IMR-90 (cell line): ENCODE measurements around the gene PDGFD. TPM values are rescaled to one million over a fixed set of nuclear protein-coding genes. Genes with fewer than 3 reads are reported as not detected.
A peak's percentile ranks its signal among the peaks of the same experiment; 100 is the strongest.

Experiments used
- ATAC-seq: fragments of 200-7000 bp; cut with Tn5 transposase; 2 replicates; pipeline ENCODE4 v1.9.1; 2020; ENCODE audit warnings: low read depth, mild to moderate bottlenecking, moderate library complexity
- BruUV-seq: library from RNA; stranded (reverse); fragments of 400-500 nt; replicated peaks from 2 replicates; lab custom pipeline; 2021; lab: Mats Ljungman, UMichigan
- CTCF ChIA-PET: fragments of 300-600 bp; formaldehyde crosslinking; extraction: SDS; loops from one replicate; lab custom pipeline; 2021; ENCODE audit warnings: antibody characterized with exemption; lab: Yijun Ruan, JAX
- POLR2A ChIA-PET: fragments of 300-600 bp; sonication (Branson Sonifier 250); formaldehyde crosslinking; loops from one replicate; lab custom pipeline; 2022; ENCODE audit warnings: antibody characterized with exemption; ENCODE audit not compliant: unreplicated experiment; lab: Charles Lee
- DNase-seq: peaks from one replicate; pipeline ENCODE4 v3.0.0; 2013
- H2AFZ ChIP-seq: replicated peaks from 2 replicates; pipeline ENCODE3; 2013; ENCODE audit warnings: low read length, mild to moderate bottlenecking; ENCODE audit not compliant: poor library complexity
- H2AK5ac ChIP-seq: 2 replicates; pipeline ENCODE4 v1.6.1; 2013; ENCODE audit warnings: low read depth, low read length, inconsistent platforms
- H2AK9ac ChIP-seq: replicated peaks from 2 replicates; pipeline ENCODE3; 2013; ENCODE audit warnings: mild to moderate bottlenecking, low read depth, low read length, moderate library complexity; ENCODE audit not compliant: poor library complexity
- H2BK120ac ChIP-seq: 2 replicates; pipeline ENCODE4 v1.6.1; 2013; ENCODE audit warnings: low read depth, low read length, inconsistent platforms
- H2BK15ac ChIP-seq: 3 replicates; pipeline ENCODE4 v1.6.1; 2013; ENCODE audit warnings: low read depth, low read length, inconsistent platforms
- H2BK20ac ChIP-seq: 2 replicates; pipeline ENCODE4 v1.6.1; 2013; ENCODE audit warnings: low read depth, mild to moderate bottlenecking, inconsistent platforms, low read length, moderate library complexity
- H2BK5ac ChIP-seq: 2 replicates; pipeline ENCODE4 v1.6.1; 2013; ENCODE audit warnings: mild to moderate bottlenecking, low read depth, low read length, inconsistent platforms; ENCODE audit not compliant: poor library complexity, severe bottlenecking
- H3K14ac ChIP-seq: replicated peaks from 2 replicates; pipeline ENCODE4 v1.6.1; 2013; ENCODE audit warnings: low read depth, low read length, inconsistent platforms
- H3K18ac ChIP-seq: 2 replicates; pipeline ENCODE4 v1.6.1; 2013; ENCODE audit warnings: low read depth, low read length, control low read depth
- H3K23ac ChIP-seq: 2 replicates; pipeline ENCODE4 v1.6.1; 2013; ENCODE audit warnings: low read depth, low read length, inconsistent platforms
- H3K27ac ChIP-seq: 2 replicates; pipeline ENCODE4 v1.5.1; 2013; ENCODE audit warnings: mild to moderate bottlenecking, control low read depth, low read length; ENCODE audit not compliant: insufficient read depth
- H3K27me3 ChIP-seq: 2 replicates; pipeline ENCODE4 v1.6.1; 2013; ENCODE audit warnings: low read length; ENCODE audit not compliant: control insufficient read depth, insufficient read depth
- H3K36me3 ChIP-seq: 2 replicates; pipeline ENCODE4 v1.6.1; 2013; ENCODE audit warnings: low read length, mixed read lengths; ENCODE audit not compliant: control insufficient read depth, insufficient read depth
- H3K4ac ChIP-seq: 2 replicates; pipeline ENCODE4 v1.6.1; 2013; ENCODE audit warnings: low read depth, low read length, inconsistent platforms
- H3K4me1 ChIP-seq: 2 replicates; pipeline ENCODE4 v1.6.1; 2013; ENCODE audit warnings: low read length, mixed read lengths; ENCODE audit not compliant: control insufficient read depth, insufficient read depth
- H3K4me2 ChIP-seq: 2 replicates; pipeline ENCODE4 v1.6.1; 2013; ENCODE audit warnings: low read depth, mild to moderate bottlenecking, control low read depth, low read length, moderate library complexity
- H3K4me3 ChIP-seq: 2 replicates; pipeline ENCODE4 v1.5.1; 2013; ENCODE audit warnings: low read depth, mild to moderate bottlenecking, control low read depth, low read length, moderate library complexity; ENCODE audit not compliant: insufficient read depth
- H3K56ac ChIP-seq: 2 replicates; pipeline ENCODE4 v1.6.1; 2013; ENCODE audit warnings: low read length, inconsistent platforms; ENCODE audit not compliant: insufficient read depth; ENCODE audit errors: extremely low read depth
- H3K79me1 ChIP-seq, 2 experiments: 2 replicates each; pipeline ENCODE4 v1.6.1; 2013; ENCODE audit warnings: low read length in 2 of 2, inconsistent platforms in 1 of 2, low read depth in 1 of 2
- H3K9ac ChIP-seq: 2 replicates; pipeline ENCODE4 v1.6.1; 2013; ENCODE audit warnings: low read depth, low read length, control low read depth
- H3K9me1 ChIP-seq: 2 replicates; pipeline ENCODE4 v1.6.1; 2013; ENCODE audit warnings: low read length, inconsistent platforms; ENCODE audit not compliant: insufficient read depth
- H3K9me3 ChIP-seq: 2 replicates; pipeline ENCODE4 v1.6.1; 2013; ENCODE audit warnings: low read length; ENCODE audit not compliant: control insufficient read depth, insufficient read depth
- H4K20me1 ChIP-seq: 2 replicates; pipeline ENCODE4 v1.6.1; 2013; ENCODE audit warnings: low read length, inconsistent platforms; ENCODE audit not compliant: insufficient read depth
- H4K5ac ChIP-seq: 2 replicates; pipeline ENCODE4 v1.6.1; 2013; ENCODE audit warnings: mild to moderate bottlenecking, low read depth, low read length, control low read depth
- H4K8ac ChIP-seq, 2 experiments: 2 replicates each; pipeline ENCODE4 v1.6.1; 2013; ENCODE audit warnings: low read depth in 2 of 2, low read length in 2 of 2, control low read depth in 1 of 2, inconsistent platforms in 1 of 2
- H4K91ac ChIP-seq: 2 replicates; pipeline ENCODE4 v1.6.1; 2013; ENCODE audit warnings: low read depth, low read length, inconsistent platforms; ENCODE audit not compliant: insufficient read depth
- BHLHE40 ChIP-seq: fragments of 150-350 bp; IDR thresholded peaks from 2 replicates; pipeline ENCODE4 v1.6.1; 2016; ENCODE audit warnings: mild to moderate bottlenecking, low read depth, low read length
- CEBPB ChIP-seq: IDR thresholded peaks from 2 replicates; pipeline ENCODE4 v1.6.1; 2012; ENCODE audit warnings: low read depth, low read length, improper control_type of control experiment
- CHD1 ChIP-seq: IDR thresholded peaks from 2 replicates; pipeline ENCODE4 v1.6.1; 2012; ENCODE audit warnings: low read depth, low read length, improper control_type of control experiment
- POLR2A ChIP-seq: IDR thresholded peaks from 2 replicates; pipeline ENCODE4 v1.6.1; 2012; ENCODE audit warnings: mild to moderate bottlenecking, low read depth, low read length
- RAD21 ChIP-seq: IDR thresholded peaks from 2 replicates; pipeline ENCODE4 v1.6.1; 2012; ENCODE audit warnings: low read length, improper control_type of control experiment
- RCOR1 ChIP-seq: IDR thresholded peaks from 2 replicates; pipeline ENCODE4 v1.6.1; 2012; ENCODE audit warnings: mild to moderate bottlenecking, low read length, improper control_type of control experiment; ENCODE audit not compliant: insufficient replicate concordance
- WGBS, 2 experiments: methylation state at CpG; one replicate each; pipeline versions ENCODE4 v1.1.5 to v1.1.7; 2013; ENCODE audit warnings: missing lambda C conversion rate in 2 of 2; ENCODE audit not compliant: insufficient read length in 1 of 2; ENCODE audit errors: extremely low coverage in 2 of 2; 5-methylcytosine and 5-hydroxymethylcytosine counted together
- dilution Hi-C: fragments of 300-500 bp; cut with HindIII; formaldehyde crosslinking; loops from one replicate; pipeline ENCODE4 v1.14.3; 2018; ENCODE audit warnings: low sequenced_read_pairs; ENCODE audit not compliant: unreplicated experiment
- in situ Hi-C: fragments of 300-500 bp; cut with MboI; formaldehyde crosslinking; loops from 3 replicates; pipeline ENCODE4 v1.14.3; 2019; ENCODE audit warnings: low sequenced_read_pairs, inconsistent platforms, mixed read lengths
- intact Hi-C: fragments of 100-400 bp; cut with micrococcal nuclease; formaldehyde crosslinking; loops from 2 replicates; pipeline ENCODE4 v1.10.0; 2022
- polyA plus RNA-seq, 3 experiments: library from polyadenylated mRNA; depleted of rRNA; stranded (reverse); fragments of >200 nt; gene quantifications; 2 replicates each; pipeline ENCODE4 v1.2.3, GENCODE V29; 2012; ENCODE audit warnings: low replicate concordance in 1 of 3
- total RNA-seq: library from RNA; depleted of rRNA; stranded (reverse); fragments of >200 nt; gene quantifications from 2 replicates; pipeline ENCODE4 v1.2.3, GENCODE V29; 2012
- TF ChIP-seq, protein P1 (sequence below): fragments of 150-350 bp; IDR thresholded peaks from 2 replicates; pipeline ENCODE4 v1.6.1; 2016; ENCODE audit warnings: low read depth, mild to moderate bottlenecking, low read length, moderate library complexity, borderline replicate concordance
- TF ChIP-seq, protein P2 (sequence below): conservative IDR thresholded peaks from 2 replicates; pipeline ENCODE4 v1.5.1; 2012; ENCODE audit warnings: mild to moderate bottlenecking, low read depth, low read length, improper control_type of control experiment

The PDGFD gene
- total and polyA plus RNA-seq, 2 of the 4 experiments (the other 2 are of a cell fraction), result 2.1 to 3.0 TPM

DNA sequence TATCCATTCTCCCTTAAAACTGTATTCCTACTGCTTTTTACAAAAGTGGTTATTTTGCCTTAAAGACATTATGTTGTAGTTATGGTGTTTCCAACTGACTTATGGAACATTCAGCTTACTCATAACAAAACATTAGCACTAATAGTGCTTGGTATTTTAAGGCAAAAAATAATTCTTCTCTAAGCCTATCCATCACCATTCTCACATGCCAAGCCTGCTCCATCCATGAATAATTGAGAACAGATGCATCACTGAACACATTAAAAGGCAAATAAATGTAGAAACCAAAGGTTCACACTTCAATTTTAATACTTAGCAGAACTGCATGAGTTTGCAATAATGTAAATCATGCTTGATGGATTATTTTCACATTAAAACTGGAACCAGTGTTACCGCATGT is 169.9 kb downstream of the PDGFD start:
- intact Hi-C loops (loop anchor here (5.0 kb wide), 1 partner anchor 518 kb away; no protein-coding TSS in a partner anchor), in situ Hi-C loops (no loop called here), dilution Hi-C loops (no loop called here)
- Histone ChIP-seq H3K9ac (no peak overlapping the region), H2AK9ac (no peak overlapping the region), H3K4ac (no peak overlapping the region), H3K56ac (no peak overlapping the region), H3K4me2 (no peak overlapping the region; the same call in 1 of the 2 replicates), H3K79me1 (no peaks in the 10 kb centered on the region), H3K4me3 (no peak overlapping the region), H3K9me3 (no peaks in the 10 kb centered on the region), H2BK15ac (no peak overlapping the region), H3K4me1 (peaks cover 9% of the 10 kb centered on the region; the same call in 1 of the 2 replicates), H2BK20ac (no peak overlapping the region), H4K20me1 (no peaks in the 10 kb centered on the region), H2AK5ac (no peak overlapping the region), H3K27me3 (no peaks in the 10 kb centered on the region), H4K5ac (peak overlapping the region; percentile 78; the same call in 1 of the 2 replicates), H2BK5ac (no peak overlapping the region), H4K8ac (no peak overlapping the region), H2AFZ (no peak overlapping the region), H4K91ac (no peak overlapping the region), H3K27ac (peak overlapping the region; percentile 55; the same call in 1 of the 2 replicates), H3K14ac (no peak overlapping the region), H2BK120ac (no peak overlapping the region), H3K23ac (no peak overlapping the region), H3K18ac (peak overlapping the region; percentile 77; the same call in 1 of the 2 replicates), H3K9me1 (no peaks in the 10 kb centered on the region), H3K36me3 (no peaks in the 10 kb centered on the region)
- TF ChIP-seq CEBPB, result no peak
- TF ChIP-seq, protein P1, sequence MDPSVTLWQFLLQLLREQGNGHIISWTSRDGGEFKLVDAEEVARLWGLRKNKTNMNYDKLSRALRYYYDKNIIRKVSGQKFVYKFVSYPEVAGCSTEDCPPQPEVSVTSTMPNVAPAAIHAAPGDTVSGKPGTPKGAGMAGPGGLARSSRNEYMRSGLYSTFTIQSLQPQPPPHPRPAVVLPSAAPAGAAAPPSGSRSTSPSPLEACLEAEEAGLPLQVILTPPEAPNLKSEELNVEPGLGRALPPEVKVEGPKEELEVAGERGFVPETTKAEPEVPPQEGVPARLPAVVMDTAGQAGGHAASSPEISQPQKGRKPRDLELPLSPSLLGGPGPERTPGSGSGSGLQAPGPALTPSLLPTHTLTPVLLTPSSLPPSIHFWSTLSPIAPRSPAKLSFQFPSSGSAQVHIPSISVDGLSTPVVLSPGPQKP, result no peak
- TF ChIP-seq BHLHE40, result no peak
- TF ChIP-seq RCOR1, result no peak
- TF ChIP-seq POLR2A, result no peak
- TF ChIP-seq CHD1, result no peak
- TF ChIP-seq RAD21, result no peak
- TF ChIP-seq, protein P2, sequence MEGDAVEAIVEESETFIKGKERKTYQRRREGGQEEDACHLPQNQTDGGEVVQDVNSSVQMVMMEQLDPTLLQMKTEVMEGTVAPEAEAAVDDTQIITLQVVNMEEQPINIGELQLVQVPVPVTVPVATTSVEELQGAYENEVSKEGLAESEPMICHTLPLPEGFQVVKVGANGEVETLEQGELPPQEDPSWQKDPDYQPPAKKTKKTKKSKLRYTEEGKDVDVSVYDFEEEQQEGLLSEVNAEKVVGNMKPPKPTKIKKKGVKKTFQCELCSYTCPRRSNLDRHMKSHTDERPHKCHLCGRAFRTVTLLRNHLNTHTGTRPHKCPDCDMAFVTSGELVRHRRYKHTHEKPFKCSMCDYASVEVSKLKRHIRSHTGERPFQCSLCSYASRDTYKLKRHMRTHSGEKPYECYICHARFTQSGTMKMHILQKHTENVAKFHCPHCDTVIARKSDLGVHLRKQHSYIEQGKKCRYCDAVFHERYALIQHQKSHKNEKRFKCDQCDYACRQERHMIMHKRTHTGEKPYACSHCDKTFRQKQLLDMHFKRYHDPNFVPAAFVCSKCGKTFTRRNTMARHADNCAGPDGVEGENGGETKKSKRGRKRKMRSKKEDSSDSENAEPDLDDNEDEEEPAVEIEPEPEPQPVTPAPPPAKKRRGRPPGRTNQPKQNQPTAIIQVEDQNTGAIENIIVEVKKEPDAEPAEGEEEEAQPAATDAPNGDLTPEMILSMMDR, result no peak
- no peak for DNase-seq
- ATAC-seq, result no peak; the same call in 1 of the 2 replicates
- WGBS, 2 experiments, result no CpG with 5 or more reads among the region's 1 CpG
- ChIA-PET POLR2A (no interaction called here), CTCF (no interaction called here)
- BruUV-seq, result no TSS peak
